Liver (tissue), 9 donors: Measurements from ENCODE around the gene AMPH. TPM values are rescaled to one million over a fixed set of nuclear protein-coding genes. Genes with fewer than 3 reads are reported as not detected.

Experiments used
- DNase-seq: peaks from one replicate; pipeline ENCODE4 v3.0.0-alpha.2; 2017; ENCODE audit warnings: low spot score
- H3K27ac ChIP-seq, 2 donors: one replicate each; pipeline ENCODE4 v1.7.0; 2013; ENCODE audit warnings: inconsistent platforms in 2 of 2, low read length in 2 of 2, control low read depth in 1 of 2, low read depth in 1 of 2, mild to moderate bottlenecking in 1 of 2
- H3K27me3 ChIP-seq, 4 donors: one replicate each; pipeline versions ENCODE4 v1.6.1 to v1.7.0; 2013; ENCODE audit warnings: low read length in 3 of 4, inconsistent platforms in 1 of 4, mild to moderate bottlenecking in 1 of 4, moderate library complexity in 1 of 4; ENCODE audit not compliant: control insufficient read depth in 4 of 4, insufficient read depth in 4 of 4
- H3K36me3 ChIP-seq, 4 donors: one replicate each; pipeline versions ENCODE4 v1.6.1 to v1.7.0; 2013; ENCODE audit warnings: low read length in 3 of 4, mild to moderate bottlenecking in 3 of 4, low read depth in 1 of 4, moderate library complexity in 1 of 4; ENCODE audit not compliant: control insufficient read depth in 4 of 4, insufficient read depth in 3 of 4
- H3K4me1 ChIP-seq, 4 donors: one replicate each; pipeline versions ENCODE4 v1.6.1 to v1.7.0; 2013; ENCODE audit warnings: low read length in 3 of 4, mild to moderate bottlenecking in 3 of 4, moderate library complexity in 1 of 4; ENCODE audit not compliant: control insufficient read depth in 4 of 4, insufficient read depth in 4 of 4
- H3K4me3 ChIP-seq, 3 donors: one replicate each; pipeline versions ENCODE4 v1.6.1 to v1.7.0; 2013; ENCODE audit warnings: low read length in 3 of 3, control low read depth in 1 of 3, low read depth in 1 of 3, mild to moderate bottlenecking in 1 of 3
- H3K9ac ChIP-seq, 2 donors: one replicate each; pipeline ENCODE4 v1.7.0; 2013; ENCODE audit warnings: low read length in 2 of 2, mild to moderate bottlenecking in 2 of 2, moderate library complexity in 2 of 2, control low read depth in 1 of 2, low read depth in 1 of 2
- H3K9me3 ChIP-seq, 4 donors: one replicate each; pipeline versions ENCODE4 v1.6.1 to v1.7.0; 2013; ENCODE audit warnings: low read length in 3 of 4; ENCODE audit not compliant: control insufficient read depth in 4 of 4
- ATF3 ChIP-seq: IDR thresholded peaks from 2 replicates; pipeline ENCODE4 v1.6.1; 2016; ENCODE audit warnings: antibody characterized with exemption
- CTCF ChIP-seq: fragments of 150-350 bp; IDR thresholded peaks from 2 replicates; pipeline ENCODE4 v1.5.1; 2017; ENCODE audit warnings: improper control_type of control experiment, low read depth, low read length; ENCODE audit not compliant: missing input control
- EGR1 ChIP-seq, 2 donors: IDR thresholded peaks; 2 replicates each; pipeline ENCODE4 v1.6.1; 2016 to 2018; ENCODE audit warnings: antibody characterized with exemption in 2 of 2, low read depth in 2 of 2
- FOXA1 ChIP-seq: IDR thresholded peaks from 2 replicates; pipeline ENCODE4 v1.6.1; 2016; ENCODE audit warnings: antibody characterized with exemption
- GABPA ChIP-seq, 2 donors: IDR thresholded peaks in 1 of 2; conservative IDR thresholded peaks in 1 of 2; 2 replicates each; pipeline ENCODE4 v1.6.1; 2016; ENCODE audit warnings: antibody characterized with exemption in 2 of 2, mild to moderate bottlenecking in 1 of 2, moderate library complexity in 1 of 2
- HNF4A ChIP-seq, 2 donors: conservative IDR thresholded peaks; 2 replicates each; pipeline ENCODE4 v1.6.1; 2016; ENCODE audit warnings: antibody characterized with exemption in 2 of 2, mild to moderate bottlenecking in 2 of 2
- HNF4G ChIP-seq: IDR thresholded peaks from 2 replicates; pipeline ENCODE4 v1.6.1; 2016; ENCODE audit warnings: antibody characterized with exemption
- JUND ChIP-seq, 2 donors: IDR thresholded peaks; 2 replicates each; pipeline ENCODE4 v1.6.1; 2016; ENCODE audit warnings: antibody characterized with exemption in 2 of 2
- MAX ChIP-seq: IDR thresholded peaks from 2 replicates; pipeline ENCODE4 v1.6.1; 2016; ENCODE audit warnings: antibody characterized with exemption
- RAD21 ChIP-seq, 2 donors: IDR thresholded peaks; 2 replicates each; pipeline ENCODE4 v1.6.1; 2016; ENCODE audit warnings: antibody characterized with exemption in 2 of 2, mild to moderate bottlenecking in 2 of 2
- REST ChIP-seq: IDR thresholded peaks from 2 replicates; pipeline ENCODE4 v1.6.1; 2016; ENCODE audit warnings: antibody characterized with exemption, mild to moderate bottlenecking
- RXRA ChIP-seq, 2 donors: IDR thresholded peaks; 2 replicates each; pipeline ENCODE4 v1.6.1; 2017 to 2018; ENCODE audit warnings: antibody characterized with exemption in 2 of 2, mild to moderate bottlenecking in 1 of 2
- TAF1 ChIP-seq: conservative IDR thresholded peaks from 2 replicates; pipeline ENCODE4 v1.6.1; 2016; ENCODE audit warnings: antibody characterized with exemption, mild to moderate bottlenecking
- YY1 ChIP-seq: IDR thresholded peaks from 2 replicates; pipeline ENCODE4 v1.6.1; 2016; ENCODE audit warnings: antibody characterized with exemption, mild to moderate bottlenecking
- ZBTB33 ChIP-seq: IDR thresholded peaks from 2 replicates; pipeline ENCODE4 v1.6.1; 2016; ENCODE audit warnings: antibody characterized with exemption
- WGBS: extraction: QIAGEN DNeasy Blood & Tissue Kit; methylation state at CpG from one replicate; pipeline ENCODE4 v1.1.7; 2013; 5-methylcytosine and 5-hydroxymethylcytosine counted together
- polyA plus RNA-seq, 2 donors: library from polyadenylated mRNA; stranded (reverse) in 1 of 2; unstranded in 1 of 2; fragments of 200-250 nt in 1 of 2; fragments of >200 nt in 1 of 2; fragmentation: Nextera tagmentation in 1 of 2; extraction: Ambion mirVana in 1 of 2; gene quantifications; one replicate each; pipeline versions ENCODE4 v1.2.1 to v1.2.3, GENCODE V29; 2013 to 2015
- total RNA-seq, 2 donors: library from RNA; depleted of rRNA; stranded (reverse); fragments of >200 nt; gene quantifications; one replicate each; pipeline ENCODE4 v1.2.3, GENCODE V29; 2014
- donor health status: healthy.
- donor health status: healthy.
- donor health status: healthy.
- donor health status: healthy.
- donor health status: healthy.

Gene AMPH
- total and polyA plus RNA-seq, 4 donors = 0.13 to 0.25 (median 0.20) TPM

GRCh38 chr7:38372290-38372689 lies 258.9 kb downstream of the AMPH start:
- Histone ChIP-seq H3K27ac (no peak overlapping the region), H3K36me3 (no peaks in the 10 kb centered on the region), H3K27me3 (no peaks in the 10 kb centered on the region), H3K9ac (no peak overlapping the region), H3K4me1 (peaks cover 0 to 3% (median 0%) of the 10 kb centered on the region in 4 donors), H3K9me3 (no peaks in the 10 kb centered on the region), H3K4me3 (no peak overlapping the region)
- no peak for DNase-seq
- TF ChIP-seq FOXA1 = no peak
- TF ChIP-seq RAD21 (IDR thresholded peaks at IDR 0.05) = no peak
- no peak for TF ChIP-seq RXRA (IDR thresholded peaks at IDR 0.05)
- TF ChIP-seq YY1 = no peak
- 92% methylated on average over 7 of the region's 7 CpGs for WGBS

- H3K36me3 ChIP-seq = no peaks in the 10 kb centered on the region
- peaks cover 0 to 3% (median 0%) of the 10 kb centered on the region in 4 donors for H3K4me1 ChIP-seq
- H3K9ac ChIP-seq = no peak overlapping the region
- TF ChIP-seq CTCF = peak; percentile 63
- TF ChIP-seq RAD21 (IDR thresholded peaks at IDR 0.05) = peak; percentile 47 to 78
- peak in 1 of 2 donors; percentile 41 for TF ChIP-seq GABPA (IDR thresholded peaks at IDR 0.05 in 1 of 2, conservative IDR thresholded peaks at IDR 0.05 in 1 of 2)
- no peak for TF ChIP-seq TAF1
- no peak overlapping the region for H3K4me3 ChIP-seq
- 33% methylated on average over 8 of the region's 8 CpGs for WGBS
- no peak overlapping the region for H3K27ac ChIP-seq
- H3K9me3 ChIP-seq = no peaks in the 10 kb centered on the region
- peak; percentile 81 for DNase-seq
- H3K27me3 ChIP-seq = no peaks in the 10 kb centered on the region
Measured at GRCh38 chr7:38369816-38370493, 261.2 kb downstream of the AMPH start.

- H3K27me3 ChIP-seq = no peaks in the 10 kb centered on the region
- no peak overlapping the region for H3K4me3 ChIP-seq
- H3K36me3 ChIP-seq = no peaks in the 10 kb centered on the region
- no peaks in the 10 kb centered on the region for H3K9me3 ChIP-seq
- no peak overlapping the region for H3K9ac ChIP-seq
- H3K4me1 ChIP-seq = peaks cover 0 to 3% (median 0%) of the 10 kb centered on the region in 4 donors
- peak; percentile 68 for DNase-seq
- 44% methylated on average over 5 of the region's 5 CpGs for WGBS
- no peak overlapping the region for H3K27ac ChIP-seq
- TF ChIP-seq ZBTB33 = no peak
- no peak for TF ChIP-seq ATF3
- peak; percentile 51 to 74 for TF ChIP-seq RAD21 (IDR thresholded peaks at IDR 0.05)
- no peak for TF ChIP-seq JUND (IDR thresholded peaks at IDR 0.05)
- TF ChIP-seq CTCF = peak; percentile 61
- no peak for TF ChIP-seq REST
- TF ChIP-seq MAX = no peak
- no peak for TF ChIP-seq TAF1
- no peak for TF ChIP-seq HNF4G
- TF ChIP-seq HNF4A (conservative IDR thresholded peaks at IDR 0.05) = no peak
- TF ChIP-seq EGR1 (IDR thresholded peaks at IDR 0.05; ENCODE audit: low read depth in 2 of 2) = no peak
- no peak for TF ChIP-seq YY1
Measured at GRCh38 chr7:38368191-38368605, 263.0 kb downstream of the AMPH start.
